Measurements from ENCODE around the gene BBS9. TPM values are rescaled to one million over a fixed set of nuclear protein-coding genes. Genes with fewer than 3 reads are reported as not detected.

Gene BBS9
- total RNA-seq, 2 experiments from 2014 or later, result 13.7 to 17.2 TPM

DNA sequence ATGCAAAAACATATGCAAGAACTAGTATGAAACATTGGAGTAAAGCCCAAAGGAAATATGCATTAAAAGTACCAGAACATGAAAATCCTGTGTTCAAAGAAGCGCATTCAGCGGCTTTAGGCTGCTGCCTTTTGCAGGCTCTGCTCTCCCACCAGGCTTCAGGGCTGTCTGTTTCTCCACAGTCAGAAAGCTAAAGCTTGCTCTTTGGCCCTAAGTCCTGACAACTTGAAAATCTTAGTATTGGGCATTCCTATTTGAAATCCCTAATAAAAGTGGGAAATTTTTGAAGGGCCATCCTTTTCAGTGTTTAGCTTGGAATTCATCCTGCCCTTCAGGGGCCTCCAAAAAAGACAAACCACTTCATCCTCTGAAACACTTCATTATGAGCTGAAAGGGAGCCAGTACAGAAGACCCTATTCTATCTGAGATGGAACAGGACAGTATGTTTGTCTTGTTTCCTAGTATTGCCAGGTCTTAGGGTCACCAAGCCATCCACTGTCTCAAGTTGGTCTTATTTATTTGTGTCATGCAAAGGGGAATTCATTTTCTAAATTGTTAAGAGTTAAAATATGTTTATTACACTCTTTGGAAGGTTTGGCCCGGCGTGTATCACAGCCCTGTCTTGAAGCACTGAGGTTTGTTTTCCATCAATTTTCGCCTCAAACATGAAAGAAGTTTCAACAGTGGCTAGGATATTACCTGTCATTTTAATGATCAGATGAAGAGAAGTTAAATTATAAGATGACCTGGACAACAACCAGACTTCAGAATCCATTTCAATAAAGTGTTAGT is 449.7 kb downstream of the BBS9 start:
- Mint-ChIP-seq H3K9me3 (peaks cover 2% of the 10 kb centered on the region), H3K4me1 (no peaks in the 10 kb centered on the region), H3K4me3 (no peak overlapping the region), H3K27me3 (no peaks in the 10 kb centered on the region), H3K36me3 (no peaks in the 10 kb centered on the region), H3K27ac (no peak overlapping the region)
- ATAC-seq (ENCODE audit: low read depth) (no peak), DNase-seq (no peak)
- POLR2A ChIA-PET, result no interaction called here

DNA sequence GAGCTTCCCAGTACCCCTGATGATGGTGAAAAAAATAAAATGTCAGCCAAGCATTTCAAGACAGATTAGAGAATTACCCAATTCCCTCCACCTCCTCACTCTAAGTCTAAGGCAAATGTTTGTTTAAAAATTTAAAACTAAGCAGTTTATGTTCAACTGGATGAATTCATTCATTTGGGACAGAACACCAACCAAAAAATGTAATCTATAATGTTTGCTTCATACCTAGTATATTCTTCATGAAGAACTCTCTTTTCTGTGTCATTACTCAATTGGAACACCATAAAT is 450.3 kb downstream of the BBS9 start:
- Mint-ChIP-seq H3K36me3 (no peaks in the 10 kb centered on the region), H3K4me1 (no peaks in the 10 kb centered on the region), H3K4me3 (no peak overlapping the region), H3K27ac (no peak overlapping the region), H3K27me3 (no peaks in the 10 kb centered on the region), H3K9me3 (peaks cover 2% of the 10 kb centered on the region)
- DNase-seq (no peak), ATAC-seq (ENCODE audit: low read depth) (no peak)
- POLR2A ChIA-PET, result no interaction called here

DNA sequence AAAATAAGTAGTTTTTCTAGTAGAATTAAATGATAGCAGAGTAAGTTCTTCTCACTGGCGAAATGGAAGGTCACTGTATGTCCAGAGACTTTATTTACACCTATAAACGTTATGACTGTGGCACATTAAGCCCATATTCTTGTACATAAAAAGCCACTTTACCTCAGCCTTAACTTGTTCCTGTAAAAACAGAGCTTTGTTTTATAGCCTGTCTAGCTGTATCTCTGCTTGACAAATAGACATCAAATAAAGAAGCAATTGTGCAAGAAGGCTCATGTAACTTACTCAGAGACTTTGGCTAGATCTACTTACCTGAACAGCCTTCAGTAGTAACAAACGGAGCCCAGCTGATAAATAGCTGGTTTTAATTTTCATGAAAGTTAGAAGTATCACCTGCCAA is 451.9 kb downstream of the BBS9 start:
- Mint-ChIP-seq H3K36me3 (no peaks in the 10 kb centered on the region), H3K27me3 (no peaks in the 10 kb centered on the region), H3K27ac (no peak overlapping the region), H3K9me3 (peaks cover 2% of the 10 kb centered on the region), H3K4me1 (no peaks in the 10 kb centered on the region), H3K4me3 (no peak overlapping the region)
- no peak for DNase-seq
- ATAC-seq (ENCODE audit: low read depth), result no peak
- POLR2A ChIA-PET, result no interaction called here

DNA sequence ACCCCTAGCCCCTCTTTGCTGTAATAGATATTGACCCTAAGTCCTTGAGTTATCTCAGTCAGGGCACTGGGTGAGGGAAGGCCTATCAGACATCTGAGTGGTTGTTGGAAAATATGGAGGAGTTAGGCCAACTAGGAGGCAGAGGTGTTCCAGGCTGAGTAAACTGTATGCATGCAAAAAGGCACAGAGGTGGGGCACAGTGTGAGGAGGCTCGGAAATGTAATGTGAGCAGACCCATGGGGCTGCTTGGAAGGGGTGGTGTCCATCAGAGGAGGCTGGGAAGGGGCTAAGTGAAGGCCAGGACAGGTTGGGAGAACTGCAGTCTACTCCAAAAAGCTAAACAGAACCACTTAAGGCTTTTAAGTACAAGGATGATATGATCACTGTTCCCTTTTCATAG is 452.7 kb downstream of the BBS9 start:
- no peak for DNase-seq
- POLR2A ChIA-PET, result no interaction called here
- no peak overlapping the region for H3K4me3 Mint-ChIP-seq
- peaks cover 2% of the 10 kb centered on the region for H3K9me3 Mint-ChIP-seq
- no peak overlapping the region for H3K27ac Mint-ChIP-seq
- no peaks in the 10 kb centered on the region for H3K36me3 Mint-ChIP-seq
- H3K4me1 Mint-ChIP-seq, result no peaks in the 10 kb centered on the region
- no peak for ATAC-seq (ENCODE audit: low read depth)
- no peaks in the 10 kb centered on the region for H3K27me3 Mint-ChIP-seq

DNA sequence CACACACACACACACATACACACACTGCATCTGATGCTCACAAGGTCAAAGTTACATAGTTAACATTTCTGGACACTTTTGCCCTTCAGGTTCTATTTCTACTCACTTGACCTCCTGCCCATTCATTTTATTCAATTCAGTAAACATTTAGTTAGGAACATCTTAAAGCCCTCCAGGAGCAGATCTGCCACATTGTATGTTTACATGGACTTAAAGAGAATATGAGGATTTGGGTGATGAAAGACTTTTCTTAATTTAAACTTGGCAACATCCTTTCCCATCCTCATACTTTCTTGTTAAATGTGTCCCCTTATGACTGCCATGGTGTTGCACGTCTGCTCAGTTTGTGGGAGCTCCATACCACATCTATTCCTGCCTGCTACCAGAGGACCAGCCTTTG is 453.2 kb downstream of the BBS9 start:
- H3K4me1 Mint-ChIP-seq, result no peaks in the 10 kb centered on the region
- H3K27ac Mint-ChIP-seq, result no peak overlapping the region
- DNase-seq, result no peak
- H3K27me3 Mint-ChIP-seq, result no peaks in the 10 kb centered on the region
- no peak for ATAC-seq (ENCODE audit: low read depth)
- POLR2A ChIA-PET, result no interaction called here
- peaks cover 2% of the 10 kb centered on the region for H3K9me3 Mint-ChIP-seq
- H3K36me3 Mint-ChIP-seq, result no peaks in the 10 kb centered on the region
- no peak overlapping the region for H3K4me3 Mint-ChIP-seq

DNA sequence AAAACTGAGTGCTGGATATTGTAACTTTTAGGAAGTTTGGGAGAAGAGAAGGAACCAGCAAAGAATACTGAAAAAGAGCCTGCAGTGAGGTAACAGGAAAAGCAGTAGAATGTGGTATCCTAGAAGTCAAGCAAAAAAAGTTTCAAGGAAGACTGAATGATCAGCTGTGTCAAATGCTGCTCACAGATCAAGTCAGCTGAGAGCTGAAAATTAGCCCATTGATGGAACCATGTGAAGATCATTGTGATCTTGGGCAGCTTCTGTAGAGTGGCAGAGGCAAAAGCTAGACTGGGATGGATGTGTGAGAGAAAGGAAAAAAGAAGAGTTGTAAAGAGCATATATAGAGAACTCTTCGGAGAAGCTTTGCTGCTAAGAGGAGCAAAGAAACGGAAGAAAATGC is 460.5 kb downstream of the BBS9 start:
- ATAC-seq (ENCODE audit: low read depth), result no peak
- no peak overlapping the region for H3K27ac Mint-ChIP-seq
- H3K4me1 Mint-ChIP-seq, result no peaks in the 10 kb centered on the region
- H3K27me3 Mint-ChIP-seq, result no peaks in the 10 kb centered on the region
- no peak overlapping the region for H3K4me3 Mint-ChIP-seq
- no peak for DNase-seq
- H3K36me3 Mint-ChIP-seq, result no peaks in the 10 kb centered on the region
- peaks cover 2% of the 10 kb centered on the region for H3K9me3 Mint-ChIP-seq
- POLR2A ChIA-PET, result no interaction called here

DNA sequence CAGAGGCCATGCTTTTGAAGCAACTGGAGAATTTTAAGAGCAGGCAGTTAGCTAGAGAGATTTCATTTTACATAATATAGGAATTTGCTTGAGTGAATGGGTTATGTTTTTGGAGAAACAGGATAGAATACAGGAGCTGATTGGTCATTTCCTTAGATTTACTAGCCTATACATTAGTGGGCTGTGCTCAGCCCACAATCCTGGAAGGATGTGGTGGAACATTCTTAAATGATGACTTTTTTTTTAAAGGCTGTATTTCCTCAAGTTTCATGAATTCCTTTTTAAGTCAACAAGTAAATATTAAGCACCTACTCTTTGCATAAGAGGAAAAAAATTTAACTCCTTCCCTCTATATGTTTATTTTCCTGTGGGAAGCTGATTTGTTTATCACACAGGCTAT is 461.6 kb downstream of the BBS9 start:
- DNase-seq, result no peak
- POLR2A ChIA-PET, result no interaction called here

DNA sequence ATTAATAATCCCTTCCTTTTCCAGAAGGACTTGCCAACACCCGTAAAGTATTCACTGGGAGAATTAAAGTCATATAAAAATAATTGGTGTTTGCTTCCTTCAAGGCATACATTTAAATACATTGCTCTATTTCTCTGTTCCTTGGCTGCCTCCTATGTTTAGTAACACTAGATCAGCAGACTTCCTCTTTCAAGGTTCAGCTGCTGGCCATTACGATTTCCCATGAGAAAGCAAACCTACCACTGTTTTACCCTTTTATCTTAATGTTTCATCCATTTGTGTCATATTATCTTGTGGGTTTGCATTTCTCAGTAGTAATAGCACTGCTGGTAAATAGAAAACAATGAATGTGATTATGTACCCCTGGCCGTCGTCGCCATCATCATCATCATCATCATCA is 462.1 kb downstream of the BBS9 start:
- Mint-ChIP-seq H3K4me3 (no peak overlapping the region), H3K36me3 (no peaks in the 10 kb centered on the region), H3K4me1 (no peaks in the 10 kb centered on the region), H3K9me3 (peaks cover 5% of the 10 kb centered on the region), H3K27ac (no peak overlapping the region), H3K27me3 (no peaks in the 10 kb centered on the region)
- POLR2A ChIA-PET, result no interaction called here
- no peak for ATAC-seq (ENCODE audit: low read depth)
- DNase-seq, result no peak

More for the DNA sequence above, 461.6 kb downstream of the BBS9 start:
- H3K9me3 Mint-ChIP-seq, result peaks cover 5% of the 10 kb centered on the region
- H3K4me1 Mint-ChIP-seq, result no peaks in the 10 kb centered on the region
- H3K36me3 Mint-ChIP-seq, result no peaks in the 10 kb centered on the region
- H3K4me3 Mint-ChIP-seq, result no peak overlapping the region
- H3K27ac Mint-ChIP-seq, result no peak overlapping the region
- no peak for ATAC-seq (ENCODE audit: low read depth)
- no peaks in the 10 kb centered on the region for H3K27me3 Mint-ChIP-seq

DNA sequence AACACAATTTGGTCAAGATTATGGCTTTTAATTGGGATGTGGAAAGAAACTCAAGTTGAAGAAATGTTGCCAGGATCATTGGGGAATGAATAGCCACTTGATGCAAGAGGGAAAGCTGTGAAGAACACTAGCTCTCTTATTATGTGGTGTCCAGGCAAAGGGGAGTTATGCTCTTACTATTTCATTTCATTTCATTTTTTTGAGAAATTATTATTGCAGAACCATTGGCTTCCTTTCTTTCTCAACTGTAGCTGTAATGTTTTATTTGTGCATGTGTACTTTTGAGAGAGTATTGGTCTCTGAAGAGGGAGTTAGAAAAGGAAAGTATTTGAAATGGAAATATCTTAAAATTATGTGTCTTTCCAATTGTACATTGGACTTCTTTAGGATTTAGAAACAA is 463.4 kb downstream of the BBS9 start:
- no peaks in the 10 kb centered on the region for H3K27me3 Mint-ChIP-seq
- ATAC-seq (ENCODE audit: low read depth) (no peak), DNase-seq (no peak)
- peaks cover 5% of the 10 kb centered on the region for H3K9me3 Mint-ChIP-seq
- H3K27ac Mint-ChIP-seq, result no peak overlapping the region
- POLR2A ChIA-PET, result no interaction called here
- H3K36me3 Mint-ChIP-seq, result no peaks in the 10 kb centered on the region
- H3K4me1 Mint-ChIP-seq, result no peaks in the 10 kb centered on the region
- no peak overlapping the region for H3K4me3 Mint-ChIP-seq

DNA sequence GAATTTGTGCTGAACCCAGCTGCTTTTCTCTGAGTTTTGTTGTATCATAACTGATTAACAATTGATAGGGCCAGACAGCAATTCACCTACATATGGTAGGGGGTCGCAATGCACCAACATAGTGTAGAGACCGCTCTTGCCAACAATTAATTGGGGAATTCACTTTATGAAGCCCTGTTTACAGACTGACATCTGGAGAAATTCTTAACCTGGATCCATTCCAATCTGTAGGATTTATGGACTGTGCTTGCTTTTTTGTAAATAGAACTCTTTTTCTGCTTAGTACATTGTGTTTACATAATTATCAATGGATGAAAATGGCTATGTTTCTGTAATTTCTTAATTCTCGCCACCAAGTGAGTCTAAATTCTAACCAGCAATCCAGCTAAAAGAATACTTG is 464.2 kb downstream of the BBS9 start:
- Mint-ChIP-seq H3K9me3 (peaks cover 5% of the 10 kb centered on the region), H3K4me3 (no peak overlapping the region), H3K4me1 (no peaks in the 10 kb centered on the region), H3K27me3 (no peaks in the 10 kb centered on the region), H3K36me3 (no peaks in the 10 kb centered on the region), H3K27ac (no peak overlapping the region)
- ATAC-seq (ENCODE audit: low read depth) (no peak), DNase-seq (no peak)
- POLR2A ChIA-PET, result no interaction called here

DNA sequence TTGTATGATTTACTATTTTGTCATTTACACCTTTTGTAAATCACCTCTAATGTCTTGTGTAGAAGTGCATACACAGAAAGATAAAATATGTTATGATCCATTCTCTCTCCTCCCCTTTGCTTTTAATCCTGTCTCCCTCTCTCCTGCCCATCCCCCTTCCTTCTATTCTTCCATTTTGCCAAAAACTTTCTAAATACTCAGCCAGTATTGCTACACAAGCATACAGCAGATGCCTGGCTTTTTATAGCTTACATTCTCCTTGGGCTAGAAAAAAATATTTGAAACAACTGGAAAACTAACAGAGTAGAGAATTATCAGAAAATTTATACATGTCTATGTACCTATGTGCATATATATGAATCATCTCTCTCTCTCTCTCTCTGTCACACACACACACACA is 467.3 kb downstream of the BBS9 start:
- ATAC-seq (ENCODE audit: low read depth) (no peak), DNase-seq (no peak)
- H3K4me3 Mint-ChIP-seq, result no peak overlapping the region
- H3K27me3 Mint-ChIP-seq, result no peaks in the 10 kb centered on the region
- H3K9me3 Mint-ChIP-seq, result peaks cover 5% of the 10 kb centered on the region
- no peaks in the 10 kb centered on the region for H3K36me3 Mint-ChIP-seq
- H3K4me1 Mint-ChIP-seq, result no peaks in the 10 kb centered on the region
- POLR2A ChIA-PET, result no interaction called here
- no peak overlapping the region for H3K27ac Mint-ChIP-seq

DNA sequence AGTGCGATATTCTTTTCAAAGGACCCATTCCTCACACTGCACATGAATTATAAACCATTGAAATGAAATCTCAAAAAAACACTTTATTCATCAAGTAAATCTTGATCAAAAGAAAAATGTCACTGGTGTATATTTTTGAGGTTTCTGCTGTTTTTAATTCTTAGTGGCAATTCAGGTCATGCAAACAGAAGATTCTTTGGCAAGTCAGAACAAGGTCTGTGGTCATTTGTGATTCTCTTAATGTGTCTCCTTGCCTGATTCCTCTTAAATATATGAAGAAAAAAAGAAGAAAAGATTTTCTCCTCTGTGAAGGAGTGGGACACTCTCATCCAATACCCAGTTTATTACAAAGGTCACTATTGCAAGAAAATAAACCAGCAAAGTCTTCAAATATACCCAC is 467.8 kb downstream of the BBS9 start:
- no peak overlapping the region for H3K27ac Mint-ChIP-seq
- H3K27me3 Mint-ChIP-seq, result no peaks in the 10 kb centered on the region
- no peaks in the 10 kb centered on the region for H3K4me1 Mint-ChIP-seq
- no peaks in the 10 kb centered on the region for H3K36me3 Mint-ChIP-seq
- DNase-seq (no peak), ATAC-seq (ENCODE audit: low read depth) (no peak)
- POLR2A ChIA-PET, result no interaction called here
- H3K4me3 Mint-ChIP-seq, result no peak overlapping the region
- H3K9me3 Mint-ChIP-seq, result peaks cover 5% of the 10 kb centered on the region

DNA sequence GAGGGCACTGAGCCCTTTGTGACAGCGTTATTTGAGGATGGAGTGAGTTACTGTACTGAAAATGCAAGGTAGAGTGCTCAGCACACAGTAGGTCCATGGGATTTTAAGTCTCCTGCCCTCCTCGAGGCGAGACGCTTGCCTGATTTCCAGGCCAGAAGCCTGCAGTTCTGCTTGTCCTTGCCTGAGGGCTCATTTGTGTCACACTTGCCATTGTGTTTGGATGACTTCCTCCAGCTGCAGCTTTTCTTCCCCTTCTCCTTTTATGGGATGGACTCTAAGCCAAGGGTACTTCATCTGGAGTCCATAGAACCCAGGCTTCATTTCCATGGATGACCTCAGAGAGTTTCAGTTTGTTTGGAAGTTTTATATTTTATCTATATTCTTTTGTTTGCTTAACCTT is 471.7 kb downstream of the BBS9 start:
- ATAC-seq (ENCODE audit: low read depth), result no peak

DNA sequence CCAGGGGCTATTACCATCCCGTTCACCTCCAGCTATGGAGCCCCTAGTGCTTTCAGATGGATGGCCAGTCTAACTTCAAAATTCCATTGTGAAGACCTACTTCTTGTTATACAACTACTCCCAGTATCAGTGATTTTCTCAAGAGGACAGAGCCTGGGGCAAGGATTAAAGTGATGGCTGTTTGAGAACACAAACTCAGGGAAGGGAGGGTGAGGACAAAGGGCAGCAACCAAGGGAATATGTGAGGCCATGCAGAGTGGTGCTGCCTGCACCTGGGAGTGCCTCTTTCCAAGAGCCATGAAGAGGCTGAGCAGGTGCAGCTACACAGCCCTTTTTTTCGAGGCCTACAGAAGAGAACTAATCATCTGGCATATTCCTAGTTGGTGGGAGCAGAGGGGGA is 472.5 kb downstream of the BBS9 start:
- Mint-ChIP-seq H3K27ac (no peak overlapping the region), H3K9me3 (no peaks in the 10 kb centered on the region), H3K4me1 (no peaks in the 10 kb centered on the region), H3K27me3 (no peaks in the 10 kb centered on the region), H3K4me3 (no peak overlapping the region), H3K36me3 (no peaks in the 10 kb centered on the region)
- ATAC-seq (ENCODE audit: low read depth) (no peak), DNase-seq (no peak)
- POLR2A ChIA-PET, result no interaction called here

More for the DNA sequence above, 471.7 kb downstream of the BBS9 start:
- DNase-seq, result no peak
- H3K4me1 Mint-ChIP-seq, result no peaks in the 10 kb centered on the region
- no peaks in the 10 kb centered on the region for H3K9me3 Mint-ChIP-seq
- no peaks in the 10 kb centered on the region for H3K27me3 Mint-ChIP-seq
- POLR2A ChIA-PET, result no interaction called here
- no peaks in the 10 kb centered on the region for H3K36me3 Mint-ChIP-seq
- H3K4me3 Mint-ChIP-seq, result no peak overlapping the region
- H3K27ac Mint-ChIP-seq, result no peak overlapping the region

DNA sequence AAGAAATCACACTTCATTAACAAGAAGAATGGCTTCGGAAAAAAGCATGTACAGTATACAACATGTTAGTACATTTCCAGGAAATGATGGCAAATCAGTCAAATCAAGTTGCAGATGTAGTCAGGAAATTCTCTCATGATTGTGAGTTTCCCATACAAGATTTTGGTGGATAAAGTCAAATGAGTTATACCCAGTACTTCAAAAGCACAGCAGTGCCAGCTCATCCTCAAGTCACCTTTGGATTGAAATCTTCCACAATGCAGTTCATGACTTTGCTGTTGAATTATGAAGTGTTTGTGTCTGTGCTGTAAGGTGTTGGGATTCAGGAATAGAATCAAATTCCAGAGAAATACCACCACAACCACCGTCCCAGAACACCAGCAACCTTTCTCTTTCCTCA is 474.7 kb downstream of the BBS9 start:
- H3K4me3 Mint-ChIP-seq, result no peak overlapping the region
- DNase-seq, result no peak
- POLR2A ChIA-PET, result no interaction called here
- H3K9me3 Mint-ChIP-seq, result no peaks in the 10 kb centered on the region
- H3K27ac Mint-ChIP-seq, result no peak overlapping the region
- H3K4me1 Mint-ChIP-seq, result no peaks in the 10 kb centered on the region
- ATAC-seq (ENCODE audit: low read depth), result no peak
- no peaks in the 10 kb centered on the region for H3K36me3 Mint-ChIP-seq
- no peaks in the 10 kb centered on the region for H3K27me3 Mint-ChIP-seq
